C4-2B (cell line): Measurements from ENCODE around the gene CTDSP1.

Experiments used
- H3K27ac ChIP-seq: fragments of 450-650 bp; 2 replicates; pipeline ENCODE4 v1.5.1; 2017
- CTCF ChIP-seq: fragments of 450-650 bp; conservative IDR thresholded peaks from 2 replicates; pipeline ENCODE4 v1.5.1; 2017; ENCODE audit warnings: mild to moderate bottlenecking
- ZFX ChIP-seq: fragments of 450-650 bp; IDR thresholded peaks from 2 replicates; pipeline ENCODE4 v1.6.1; 2017

The CTDSP1 gene

GRCh38 chr2:218419630-218420216 is 20.1 kb downstream of the CTDSP1 start:
- H3K27ac ChIP-seq, result no peak overlapping the region
- TF ChIP-seq CTCF (no peak), ZFX (no peak)

GRCh38 chr2:218421027-218421426 is 21.4 kb downstream of the CTDSP1 start:
- no peak overlapping the region for H3K27ac ChIP-seq
- TF ChIP-seq ZFX (no peak), CTCF (no peak)

GRCh38 chr2:218422403-218423086 is 22.9 kb downstream of the CTDSP1 start:
- TF ChIP-seq CTCF (no peak), ZFX (no peak)
- no peak overlapping the region for H3K27ac ChIP-seq

DNA sequence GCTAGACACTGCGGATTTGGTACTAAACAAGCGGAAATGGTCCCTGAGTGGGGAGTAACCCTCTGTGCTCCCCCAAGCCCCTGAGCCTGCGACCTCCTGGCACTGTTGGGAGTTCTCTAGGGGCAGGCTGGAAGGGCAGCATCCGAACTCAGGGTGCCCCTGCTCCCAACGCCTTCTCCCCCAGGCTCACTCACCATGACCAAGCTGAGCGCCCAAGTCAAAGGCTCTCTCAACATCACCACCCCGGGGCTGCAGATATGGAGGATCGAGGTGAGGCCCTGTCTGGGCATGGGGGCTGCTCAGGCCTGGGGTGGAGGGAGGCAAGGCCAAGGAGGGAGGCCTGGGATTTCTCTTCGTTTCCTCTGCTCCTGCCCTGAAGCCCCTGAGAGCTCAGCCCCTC is 23.9 kb downstream of the CTDSP1 start:
- H3K27ac ChIP-seq, result no peak overlapping the region
- no peak for TF ChIP-seq CTCF
- no peak for TF ChIP-seq ZFX

DNA sequence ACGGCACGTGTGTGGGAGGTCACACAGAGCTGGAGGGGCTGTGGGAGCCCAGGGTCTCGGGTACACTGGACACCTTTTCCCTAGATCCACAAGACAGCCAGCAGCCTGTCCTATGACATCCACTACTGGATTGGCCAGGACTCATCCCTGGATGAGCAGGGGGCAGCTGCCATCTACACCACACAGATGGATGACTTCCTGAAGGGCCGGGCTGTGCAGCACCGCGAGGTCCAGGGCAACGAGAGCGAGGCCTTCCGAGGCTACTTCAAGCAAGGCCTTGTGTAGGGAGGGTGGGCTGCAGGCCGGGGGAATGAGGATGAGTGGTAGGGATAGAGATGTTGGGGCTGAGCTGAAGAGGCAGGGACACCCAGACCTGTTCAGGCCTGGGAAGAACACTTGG is 25.9 kb downstream of the CTDSP1 start:
- TF ChIP-seq CTCF (no peak), ZFX (no peak)
- no peak overlapping the region for H3K27ac ChIP-seq

- no peak for TF ChIP-seq ZFX
- no peak for TF ChIP-seq CTCF
- H3K27ac ChIP-seq, result no peak overlapping the region
Observed at GRCh38 chr2:218427741-218428140, 28.1 kb downstream of the CTDSP1 start.

DNA sequence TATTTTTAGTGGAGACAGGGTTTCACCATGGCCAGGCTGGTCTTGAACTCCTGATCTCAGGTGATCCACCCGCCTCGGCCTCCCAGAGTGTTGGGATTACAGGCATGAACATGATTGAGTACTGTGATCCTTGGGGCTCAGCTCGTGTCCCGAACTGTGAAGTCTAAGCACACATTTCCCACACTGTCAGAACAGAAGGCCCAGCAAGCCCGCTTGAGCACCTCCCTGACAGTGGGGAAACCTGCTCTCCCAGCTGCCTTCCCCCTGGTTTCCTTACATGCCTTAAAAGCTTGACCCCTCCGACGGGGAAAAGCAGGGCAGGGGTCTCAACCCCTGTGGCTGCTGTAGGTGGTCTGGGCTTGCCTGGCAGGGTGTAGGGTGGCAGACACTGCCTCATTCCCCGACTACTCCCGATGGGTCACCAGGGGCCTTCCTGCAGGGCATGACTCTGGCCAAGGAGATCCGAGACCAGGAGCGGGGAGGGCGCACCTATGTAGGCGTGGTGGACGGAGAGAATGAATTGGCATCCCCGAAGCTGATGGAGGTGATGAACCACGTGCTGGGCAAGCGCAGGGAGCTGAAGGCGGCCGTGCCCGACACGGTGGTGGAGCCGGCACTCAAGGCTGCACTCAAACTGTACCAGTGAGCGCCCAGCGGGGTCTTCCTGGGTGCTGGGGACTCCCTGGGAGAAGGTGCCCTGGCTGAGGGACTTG is 29.3 kb downstream of the CTDSP1 start:
- TF ChIP-seq ZFX (no peak), CTCF (no peak)
- no peak overlapping the region for H3K27ac ChIP-seq
